ENCODE results near the gene MYLK2.

DNA sequence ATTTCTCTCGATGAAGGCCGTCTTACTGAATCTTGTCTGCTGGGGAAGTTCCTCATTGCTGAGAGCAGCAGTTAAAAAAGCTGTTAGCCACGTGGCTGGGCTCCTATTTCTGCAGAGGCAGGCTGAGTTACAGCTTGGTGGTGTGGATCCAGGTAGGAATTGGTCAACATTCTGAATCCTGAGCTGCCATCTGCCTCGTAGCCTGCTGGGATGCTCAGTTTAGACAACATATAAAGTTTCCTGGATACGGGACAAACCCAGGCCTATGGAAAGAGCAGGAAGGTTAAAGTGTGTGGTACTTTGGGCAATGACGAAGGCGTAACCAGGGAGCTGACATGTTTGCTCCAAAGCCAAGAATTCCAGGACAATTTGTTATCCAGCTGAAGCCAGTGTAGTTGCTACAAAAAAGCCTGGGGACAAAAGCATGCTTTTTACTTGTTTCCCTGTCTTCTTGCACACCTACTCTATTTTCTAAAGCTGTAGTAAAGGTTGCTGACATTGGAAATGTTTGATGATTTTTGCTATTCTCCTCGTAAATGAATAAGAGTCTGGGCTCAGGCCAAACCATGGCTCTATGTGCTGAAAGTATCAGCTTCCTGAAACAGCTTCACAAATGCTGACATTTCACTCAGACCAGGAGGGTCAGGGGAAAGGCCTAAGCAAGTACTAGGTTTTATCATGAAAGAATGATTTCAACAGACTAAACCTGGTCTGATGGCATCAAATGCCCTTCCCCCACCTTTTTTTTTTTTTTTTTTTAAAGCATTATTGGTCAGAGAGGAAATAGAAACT, 12.4 kb upstream of the MYLK2 start:
- TF ChIP-seq POLR2A (IDR thresholded peaks at IDR 0.05; ENCODE audit: low read depth, low read length) (no peak), RFX5 (IDR thresholded peaks at IDR 0.05; ENCODE audit: low read depth, low read length) (no peak), SMC3 (IDR thresholded peaks at IDR 0.05; ENCODE audit: low read depth, low read length) (no peak), CHD1 (IDR thresholded peaks at IDR 0.05; ENCODE audit: low read depth, low read length) (no peak), CEBPB (IDR thresholded peaks at IDR 0.05; ENCODE audit: low read depth, low read length) (no peak), RAD21 (IDR thresholded peaks at IDR 0.05; ENCODE audit: low read length) (no peak), MAZ (IDR thresholded peaks at IDR 0.05; ENCODE audit: borderline replicate concordance, low read depth, low read length) (no peak), FOS (IDR thresholded peaks at IDR 0.05; ENCODE audit: low read depth, low read length) (no peak), RCOR1 (IDR thresholded peaks at IDR 0.05; ENCODE audit: insufficient replicate concordance, low read length) (no peak), MXI1 (IDR thresholded peaks at IDR 0.05; ENCODE audit: borderline replicate concordance, low read depth, low read length) (no peak)
- TF ChIP-seq, protein P1, sequence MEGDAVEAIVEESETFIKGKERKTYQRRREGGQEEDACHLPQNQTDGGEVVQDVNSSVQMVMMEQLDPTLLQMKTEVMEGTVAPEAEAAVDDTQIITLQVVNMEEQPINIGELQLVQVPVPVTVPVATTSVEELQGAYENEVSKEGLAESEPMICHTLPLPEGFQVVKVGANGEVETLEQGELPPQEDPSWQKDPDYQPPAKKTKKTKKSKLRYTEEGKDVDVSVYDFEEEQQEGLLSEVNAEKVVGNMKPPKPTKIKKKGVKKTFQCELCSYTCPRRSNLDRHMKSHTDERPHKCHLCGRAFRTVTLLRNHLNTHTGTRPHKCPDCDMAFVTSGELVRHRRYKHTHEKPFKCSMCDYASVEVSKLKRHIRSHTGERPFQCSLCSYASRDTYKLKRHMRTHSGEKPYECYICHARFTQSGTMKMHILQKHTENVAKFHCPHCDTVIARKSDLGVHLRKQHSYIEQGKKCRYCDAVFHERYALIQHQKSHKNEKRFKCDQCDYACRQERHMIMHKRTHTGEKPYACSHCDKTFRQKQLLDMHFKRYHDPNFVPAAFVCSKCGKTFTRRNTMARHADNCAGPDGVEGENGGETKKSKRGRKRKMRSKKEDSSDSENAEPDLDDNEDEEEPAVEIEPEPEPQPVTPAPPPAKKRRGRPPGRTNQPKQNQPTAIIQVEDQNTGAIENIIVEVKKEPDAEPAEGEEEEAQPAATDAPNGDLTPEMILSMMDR (conservative IDR thresholded peaks at IDR 0.05; ENCODE audit: low read depth, low read length), result no peak
- TF ChIP-seq, protein P2, sequence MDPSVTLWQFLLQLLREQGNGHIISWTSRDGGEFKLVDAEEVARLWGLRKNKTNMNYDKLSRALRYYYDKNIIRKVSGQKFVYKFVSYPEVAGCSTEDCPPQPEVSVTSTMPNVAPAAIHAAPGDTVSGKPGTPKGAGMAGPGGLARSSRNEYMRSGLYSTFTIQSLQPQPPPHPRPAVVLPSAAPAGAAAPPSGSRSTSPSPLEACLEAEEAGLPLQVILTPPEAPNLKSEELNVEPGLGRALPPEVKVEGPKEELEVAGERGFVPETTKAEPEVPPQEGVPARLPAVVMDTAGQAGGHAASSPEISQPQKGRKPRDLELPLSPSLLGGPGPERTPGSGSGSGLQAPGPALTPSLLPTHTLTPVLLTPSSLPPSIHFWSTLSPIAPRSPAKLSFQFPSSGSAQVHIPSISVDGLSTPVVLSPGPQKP (IDR thresholded peaks at IDR 0.05; ENCODE audit: borderline replicate concordance, low read depth, low read length), result no peak
- TF ChIP-seq, protein P3, sequence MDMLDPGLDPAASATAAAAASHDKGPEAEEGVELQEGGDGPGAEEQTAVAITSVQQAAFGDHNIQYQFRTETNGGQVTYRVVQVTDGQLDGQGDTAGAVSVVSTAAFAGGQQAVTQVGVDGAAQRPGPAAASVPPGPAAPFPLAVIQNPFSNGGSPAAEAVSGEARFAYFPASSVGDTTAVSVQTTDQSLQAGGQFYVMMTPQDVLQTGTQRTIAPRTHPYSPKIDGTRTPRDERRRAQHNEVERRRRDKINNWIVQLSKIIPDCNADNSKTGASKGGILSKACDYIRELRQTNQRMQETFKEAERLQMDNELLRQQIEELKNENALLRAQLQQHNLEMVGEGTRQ (IDR thresholded peaks at IDR 0.05; ENCODE audit: low read depth, low read length), result no peak

Data from IMR-90 (cell line).